HS-27A (cell line): ENCODE measurements around the gene SPAG16.

Experiments
- DNase-seq: peaks from one replicate; pipeline ENCODE4 v3.0.0-alpha.2; 2012; ENCODE audit warnings: low read depth, missing footprints

SPAG16 gene

GRCh38 chr2:214180686-214181085 lies 896.4 kb downstream of the SPAG16 start:
- DNase-seq = no peak

GRCh38 chr2:214184461-214184860 lies 900.2 kb downstream of the SPAG16 start:
- DNase-seq = no peak

- DNase-seq = no peak
Observed at GRCh38 chr2:214185546-214185945, 901.3 kb downstream of the SPAG16 start.

GRCh38 chr2:214192711-214193110 lies 908.4 kb downstream of the SPAG16 start:
- DNase-seq = no peak

- DNase-seq = peak; percentile 27
Observed at GRCh38 chr2:214193943-214194342, 909.7 kb downstream of the SPAG16 start.

GRCh38 chr2:214196260-214196659 lies 912.0 kb downstream of the SPAG16 start:
- DNase-seq = no peak

GRCh38 chr2:214201892-214202291 lies 917.6 kb downstream of the SPAG16 start:
- DNase-seq = no peak

- no peak for DNase-seq
Observed at GRCh38 chr2:214203214-214203613, 919.0 kb downstream of the SPAG16 start.

GRCh38 chr2:214203744-214204289 lies 919.6 kb downstream of the SPAG16 start:
- DNase-seq = no peak

- DNase-seq = no peak
Observed at GRCh38 chr2:214215107-214215506, 930.8 kb downstream of the SPAG16 start.

- no peak for DNase-seq
Observed at GRCh38 chr2:214217136-214217535, 932.9 kb downstream of the SPAG16 start.

GRCh38 chr2:214217599-214217998 lies 933.3 kb downstream of the SPAG16 start:
- no peak for DNase-seq

- no peak for DNase-seq
Observed at GRCh38 chr2:214220251-214220650, 936.0 kb downstream of the SPAG16 start.

GRCh38 chr2:214226061-214226460 lies 941.8 kb downstream of the SPAG16 start:
- DNase-seq = no peak

- DNase-seq = no peak
Observed at GRCh38 chr2:214232271-214232670, 948.0 kb downstream of the SPAG16 start.

- no peak for DNase-seq
Observed at GRCh38 chr2:214233164-214233563, 948.9 kb downstream of the SPAG16 start.

GRCh38 chr2:214242797-214243196 lies 958.5 kb downstream of the SPAG16 start:
- no peak for DNase-seq

- DNase-seq = no peak
Observed at GRCh38 chr2:214244847-214245246, 960.6 kb downstream of the SPAG16 start.

GRCh38 chr2:214246417-214246816 lies 962.2 kb downstream of the SPAG16 start:
- no peak for DNase-seq

- DNase-seq = no peak
Observed at GRCh38 chr2:214247531-214247930, 963.3 kb downstream of the SPAG16 start.

GRCh38 chr2:214255046-214255445 lies 970.8 kb downstream of the SPAG16 start:
- no peak for DNase-seq

GRCh38 chr2:214261683-214262082 lies 977.4 kb downstream of the SPAG16 start:
- no peak for DNase-seq

- DNase-seq = no peak
Observed at GRCh38 chr2:214264171-214264570, 979.9 kb downstream of the SPAG16 start.

- no peak for DNase-seq
Observed at GRCh38 chr2:214265991-214266489, 981.8 kb downstream of the SPAG16 start.
